Mesothelial cell of epicardium (in vitro differentiated cells): ENCODE results near the gene KLHDC4. TPM values are rescaled to one million over a fixed set of nuclear protein-coding genes. Genes with fewer than 3 reads are reported as not detected.

Experiments used
- DNase-seq, 2 experiments: peaks; one replicate each; pipeline ENCODE4 v3.0.0; 2021; ENCODE audit warnings: low spot score in 2 of 2; ENCODE audit not compliant: unreplicated experiment in 2 of 2
- H3K27ac Mint-ChIP-seq: 2 replicates; pipeline ENCODE4 v1.8.0; 2021; ENCODE audit warnings: mixed read lengths
- H3K27me3 Mint-ChIP-seq: 2 replicates; pipeline ENCODE4 v1.8.0; 2021; ENCODE audit warnings: low read depth, mixed read lengths
- H3K36me3 Mint-ChIP-seq: 2 replicates; pipeline ENCODE4 v1.8.0; 2021; ENCODE audit warnings: mixed read lengths
- H3K4me1 Mint-ChIP-seq: 2 replicates; pipeline ENCODE4 v1.8.0; 2021; ENCODE audit warnings: mixed read lengths
- H3K4me3 Mint-ChIP-seq: 2 replicates; pipeline ENCODE4 v1.8.0; 2021; ENCODE audit warnings: mild to moderate bottlenecking, moderate library complexity, mixed read lengths
- H3K9me3 Mint-ChIP-seq: 2 replicates; pipeline ENCODE4 v1.8.0; 2021; ENCODE audit warnings: mixed read lengths
- total RNA-seq: library from RNA; stranded (reverse); gene quantifications from 3 replicates; pipeline ENCODE4 v1.2.1, GENCODE V29; 2021
- TF ChIP-seq, protein P1 (sequence below): fragments of 200-600 bp; sonication (generic); IDR thresholded peaks from one replicate; pipeline ENCODE4 v1.5.0; 2021; ENCODE audit warnings: antibody characterized with exemption; ENCODE audit not compliant: unreplicated experiment

KLHDC4 gene
- total RNA-seq, 1 donor from 2014 or later, result 52.7 TPM

DNA sequence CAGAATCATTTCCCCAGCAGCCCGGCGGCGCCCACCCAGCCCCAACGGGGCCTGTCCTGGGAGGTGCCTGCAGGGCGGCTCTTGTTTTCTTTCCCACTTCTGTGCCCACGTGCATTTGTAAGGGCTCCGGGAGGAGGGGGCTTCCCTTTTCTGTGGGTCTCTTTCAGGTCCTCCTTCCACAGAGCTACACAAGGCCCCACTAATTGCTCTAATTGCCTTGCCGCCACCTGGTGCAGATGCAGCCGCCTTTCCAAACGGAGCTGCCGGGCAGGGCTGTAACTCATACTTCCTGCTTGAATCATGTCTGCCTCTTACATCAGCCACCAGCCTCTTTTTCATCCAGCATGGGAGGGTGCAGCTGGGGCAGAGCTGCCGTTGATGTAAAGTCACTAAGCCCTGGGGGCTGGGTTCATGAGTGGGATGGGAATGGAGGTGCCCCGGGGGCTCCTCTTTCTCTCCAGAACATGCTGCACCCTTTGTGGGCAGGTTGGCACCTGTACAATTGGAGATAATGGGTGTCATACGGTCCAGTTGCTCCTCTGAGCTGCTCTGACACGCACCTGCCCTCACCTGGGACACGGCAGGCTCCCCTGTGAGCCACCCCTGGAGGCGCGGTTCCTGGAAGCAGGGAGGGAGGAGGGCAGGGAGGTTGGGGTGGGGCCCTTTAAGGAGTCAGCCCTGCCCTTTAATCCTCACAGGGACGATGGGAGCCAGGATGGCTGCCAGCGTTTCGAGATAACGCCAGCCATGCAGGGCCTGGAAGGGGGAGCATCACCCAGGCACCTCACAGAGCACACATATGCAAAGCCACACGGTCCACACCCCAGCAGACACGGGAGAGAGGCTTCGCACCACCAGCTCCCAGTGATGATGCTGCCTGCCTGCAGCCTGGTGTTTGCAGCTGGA lies 41.1 kb upstream of the KLHDC4 start:
- DNase-seq, result no peak
- H3K27ac Mint-ChIP-seq, result peak overlapping the region; percentile 88

DNA sequence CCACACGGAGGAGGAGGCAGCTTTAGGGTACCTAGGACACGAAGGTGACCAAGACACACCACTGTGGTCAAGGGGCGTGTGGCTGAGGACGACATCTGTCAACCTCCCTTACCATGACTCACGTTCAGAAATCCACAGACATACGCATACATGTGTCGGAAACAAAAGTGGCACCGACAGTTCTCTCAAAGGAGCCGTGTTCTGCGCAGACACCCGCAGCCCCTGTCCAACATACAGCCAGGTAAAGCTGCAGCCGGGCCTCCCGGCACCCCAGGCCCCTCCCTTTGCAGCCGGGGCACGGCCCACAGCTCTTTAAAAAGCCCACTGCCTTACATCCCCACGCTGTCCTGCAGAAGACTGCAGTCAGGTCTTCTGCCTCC lies 40.5 kb upstream of the KLHDC4 start:
- Mint-ChIP-seq H3K27me3 (peaks cover 2% of the 10 kb centered on the region), H3K4me1 (peaks cover 15% of the 10 kb centered on the region), H3K27ac (peak overlapping the region; percentile 88), H3K9me3 (no peaks in the 10 kb centered on the region), H3K4me3 (peak overlapping the region; percentile 71), H3K36me3 (no peaks in the 10 kb centered on the region)
- DNase-seq, result no peak
- TF ChIP-seq, protein P1, sequence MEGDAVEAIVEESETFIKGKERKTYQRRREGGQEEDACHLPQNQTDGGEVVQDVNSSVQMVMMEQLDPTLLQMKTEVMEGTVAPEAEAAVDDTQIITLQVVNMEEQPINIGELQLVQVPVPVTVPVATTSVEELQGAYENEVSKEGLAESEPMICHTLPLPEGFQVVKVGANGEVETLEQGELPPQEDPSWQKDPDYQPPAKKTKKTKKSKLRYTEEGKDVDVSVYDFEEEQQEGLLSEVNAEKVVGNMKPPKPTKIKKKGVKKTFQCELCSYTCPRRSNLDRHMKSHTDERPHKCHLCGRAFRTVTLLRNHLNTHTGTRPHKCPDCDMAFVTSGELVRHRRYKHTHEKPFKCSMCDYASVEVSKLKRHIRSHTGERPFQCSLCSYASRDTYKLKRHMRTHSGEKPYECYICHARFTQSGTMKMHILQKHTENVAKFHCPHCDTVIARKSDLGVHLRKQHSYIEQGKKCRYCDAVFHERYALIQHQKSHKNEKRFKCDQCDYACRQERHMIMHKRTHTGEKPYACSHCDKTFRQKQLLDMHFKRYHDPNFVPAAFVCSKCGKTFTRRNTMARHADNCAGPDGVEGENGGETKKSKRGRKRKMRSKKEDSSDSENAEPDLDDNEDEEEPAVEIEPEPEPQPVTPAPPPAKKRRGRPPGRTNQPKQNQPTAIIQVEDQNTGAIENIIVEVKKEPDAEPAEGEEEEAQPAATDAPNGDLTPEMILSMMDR, result no peak

More for the DNA sequence above, 41.1 kb upstream of the KLHDC4 start:
- Mint-ChIP-seq H3K36me3 (no peaks in the 10 kb centered on the region), H3K9me3 (no peaks in the 10 kb centered on the region), H3K4me1 (peaks cover 19% of the 10 kb centered on the region), H3K4me3 (peak overlapping the region; percentile 71), H3K27me3 (peaks cover 2% of the 10 kb centered on the region)
- TF ChIP-seq, protein P1, result no peak

DNA sequence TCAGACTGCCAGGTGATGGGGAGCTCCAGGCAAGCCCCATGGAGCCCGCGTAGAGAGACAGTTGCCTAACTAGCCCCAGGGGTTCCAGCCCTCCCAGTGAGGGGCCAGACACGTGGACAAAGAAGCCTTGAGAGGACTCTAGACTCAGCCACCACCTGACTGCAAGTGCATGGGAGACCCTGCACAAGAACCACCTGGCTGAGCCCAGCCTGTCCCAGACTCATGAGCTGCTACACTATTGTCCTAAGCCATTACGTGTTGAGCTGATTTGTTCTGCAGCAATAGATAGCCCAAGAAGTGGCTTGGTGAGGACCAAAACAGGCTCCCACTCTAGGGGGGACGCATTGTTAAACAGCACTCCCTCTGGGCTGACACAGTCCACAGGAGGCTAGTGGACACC lies 37.6 kb upstream of the KLHDC4 start:
- Mint-ChIP-seq H3K4me1 (peaks cover 14% of the 10 kb centered on the region), H3K9me3 (no peaks in the 10 kb centered on the region), H3K27ac (no peak overlapping the region), H3K27me3 (peaks cover 2% of the 10 kb centered on the region), H3K36me3 (no peaks in the 10 kb centered on the region), H3K4me3 (no peak overlapping the region)
- TF ChIP-seq, protein P1, result no peak
- DNase-seq, result no peak

GRCh38 chr16:87802670-87803069 lies 36.9 kb upstream of the KLHDC4 start:
- Mint-ChIP-seq H3K27me3 (no peaks in the 10 kb centered on the region), H3K9me3 (no peaks in the 10 kb centered on the region), H3K27ac (no peak overlapping the region), H3K4me3 (no peak overlapping the region), H3K4me1 (peaks cover 14% of the 10 kb centered on the region), H3K36me3 (no peaks in the 10 kb centered on the region)
- DNase-seq, result no peak
- TF ChIP-seq, protein P1, result no peak

- no peaks in the 10 kb centered on the region for H3K36me3 Mint-ChIP-seq
- no peaks in the 10 kb centered on the region for H3K27me3 Mint-ChIP-seq
- H3K4me3 Mint-ChIP-seq, result no peak overlapping the region
- TF ChIP-seq, protein P1, result no peak
- H3K4me1 Mint-ChIP-seq, result peaks cover 11% of the 10 kb centered on the region
- H3K9me3 Mint-ChIP-seq, result no peaks in the 10 kb centered on the region
- no peak overlapping the region for H3K27ac Mint-ChIP-seq
- DNase-seq, result no peak
These were observed 36.0 kb upstream of the KLHDC4 start for GRCh38 chr16:87801679-87802259.
